HG02943 (cell line): ENCODE results near the gene FOS.
"Not testable (repeated sequence)": the region's sequence is repeated elsewhere in the genome, so short reads cannot be mapped to it uniquely, and the experiment has no call there.

Source experiments
- ATAC-seq: cut with Tn5 transposase; IDR thresholded peaks from one replicate; pipeline ENCODE4 v1.9.1; 2021; ENCODE audit warnings: mild to moderate bottlenecking, low read depth, moderate library complexity; ENCODE audit not compliant: unreplicated experiment

The FOS gene

GRCh38 chr14:75274899-75275569 lies 3.6 kb upstream of the FOS start:
- no peak for ATAC-seq

- no peak for ATAC-seq
Measured at GRCh38 chr14:75275598-75275997, 3.0 kb upstream of the FOS start.

GRCh38 chr14:75277008-75277814 lies 1.4 kb upstream of the FOS start:
- ATAC-seq: no peak

- ATAC-seq: no peak
Measured at GRCh38 chr14:75277815-75278421, 710 bp upstream of the FOS start.

GRCh38 chr14:75279153-75279762 lies 630 bp downstream of the FOS start:
- no peak for ATAC-seq

GRCh38 chr14:75279763-75280290 lies 1.2 kb downstream of the FOS start:
- ATAC-seq: no peak

- ATAC-seq: no peak
Measured at GRCh38 chr14:75280291-75280830, 1.7 kb downstream of the FOS start.

GRCh38 chr14:75280831-75281653 lies 2.4 kb downstream of the FOS start:
- no peak for ATAC-seq

- no peak for ATAC-seq
Measured at GRCh38 chr14:75281654-75282019, 3.0 kb downstream of the FOS start.

- no peak for ATAC-seq
Measured at GRCh38 chr14:75282170-75282554, 3.5 kb downstream of the FOS start.

- not testable (repeated sequence) for ATAC-seq
Measured at GRCh38 chr14:75282555-75283161, 4.0 kb downstream of the FOS start.

GRCh38 chr14:75283162-75283832 lies 4.7 kb downstream of the FOS start:
- ATAC-seq: no peak

- ATAC-seq: no peak
Measured at GRCh38 chr14:75283833-75284563, 5.4 kb downstream of the FOS start.

GRCh38 chr14:75285331-75285730 lies 6.7 kb downstream of the FOS start:
- no peak for ATAC-seq

GRCh38 chr14:75286313-75286712 lies 7.7 kb downstream of the FOS start:
- no peak for ATAC-seq

GRCh38 chr14:75289840-75290388 lies 11.3 kb downstream of the FOS start:
- ATAC-seq: no peak

- no peak for ATAC-seq
Measured at GRCh38 chr14:75290851-75291250, 12.2 kb downstream of the FOS start.

GRCh38 chr14:75291331-75291730 lies 12.7 kb downstream of the FOS start:
- no peak for ATAC-seq
